GM12875 (cell line): ENCODE data around the gene GABRB3.

Experiments
- H3K4me3 ChIP-seq: one replicate; pipeline ENCODE4 v1.5.1; 2011; ENCODE audit warnings: low read depth, low read length, control low read depth
- CTCF ChIP-seq: IDR thresholded peaks from 2 replicates; pipeline ENCODE4 v1.5.1; 2011; ENCODE audit warnings: low read depth, mild to moderate bottlenecking, control low read depth, inconsistent platforms, low read length, moderate library complexity, borderline replicate concordance; ENCODE audit not compliant: insufficient read depth

Gene GABRB3

GRCh38 chr15:26738996-26739395, 33.9 kb downstream of the GABRB3 start:
- TF ChIP-seq CTCF: no peak

GRCh38 chr15:26736502-26737248, 36.2 kb downstream of the GABRB3 start:
- no peak overlapping the region for H3K4me3 ChIP-seq
- TF ChIP-seq CTCF: no peak

More at GRCh38 chr15:26738996-26739395, 33.9 kb downstream of the GABRB3 start:
- H3K4me3 ChIP-seq: no peak overlapping the region

- TF ChIP-seq CTCF: no peak
- H3K4me3 ChIP-seq: no peak overlapping the region
These were observed 40.9 kb downstream of the GABRB3 start for GRCh38 chr15:26731965-26732364.

- no peak overlapping the region for H3K4me3 ChIP-seq
- no peak for TF ChIP-seq CTCF
These were observed 43.3 kb downstream of the GABRB3 start for GRCh38 chr15:26729581-26729980.

- H3K4me3 ChIP-seq: no peak overlapping the region
- no peak for TF ChIP-seq CTCF
These were observed 43.8 kb downstream of the GABRB3 start for GRCh38 chr15:26729030-26729429.

- H3K4me3 ChIP-seq: no peak overlapping the region
- no peak for TF ChIP-seq CTCF
These were observed 48.3 kb downstream of the GABRB3 start for GRCh38 chr15:26724381-26725150.
